WTC11 (cell line): ENCODE measurements around the gene CACNA1C.

Experiments
- ATF6 ChIP-seq: sonication (generic); formaldehyde crosslinking; IDR thresholded peaks from 2 replicates; pipeline ENCODE4 v1.8.1; 2023; ENCODE audit warnings: mild to moderate bottlenecking, missing genetic modification reagents
- CTCF ChIP-seq: fragments of 200-600 bp; IDR thresholded peaks from 2 replicates; pipeline ENCODE4 v1.8.0; 2022; ENCODE audit warnings: antibody characterized with exemption
- E2F1 ChIP-seq: sonication (generic); formaldehyde crosslinking; IDR thresholded peaks from 2 replicates; pipeline ENCODE4 v1.8.0; 2022; ENCODE audit warnings: mild to moderate bottlenecking, missing genetic modification reagents
- EMX1 ChIP-seq: fragments of 250-450 bp; sonication (Bioruptor Pico); IDR thresholded peaks from 2 replicates; pipeline ENCODE4 v1.8.0; 2021; ENCODE audit warnings: mild to moderate bottlenecking
- ESRRA ChIP-seq: sonication (generic); formaldehyde crosslinking; IDR thresholded peaks from 2 replicates; pipeline ENCODE4 v1.8.1; 2022; ENCODE audit warnings: mild to moderate bottlenecking, missing genetic modification reagents, borderline replicate concordance
- MAX ChIP-seq: sonication (generic); formaldehyde crosslinking; IDR thresholded peaks from 2 replicates; pipeline ENCODE4 v1.8.0; 2022; ENCODE audit warnings: mild to moderate bottlenecking, missing genetic modification reagents
- NR2C2 ChIP-seq: sonication (generic); formaldehyde crosslinking; IDR thresholded peaks from 2 replicates; pipeline ENCODE4 v1.8.0; 2022; ENCODE audit warnings: mild to moderate bottlenecking, missing genetic modification reagents
- RORB ChIP-seq: fragments of 250-450 bp; sonication (Bioruptor Pico); IDR thresholded peaks from 2 replicates; pipeline ENCODE4 v1.9.0; 2021; ENCODE audit warnings: mild to moderate bottlenecking
- USF2 ChIP-seq: sonication (generic); formaldehyde crosslinking; IDR thresholded peaks from 2 replicates; pipeline ENCODE4 v1.8.1; 2023; ENCODE audit warnings: mild to moderate bottlenecking, missing genetic modification reagents, moderate library complexity
- ZBTB43 ChIP-seq: sonication (generic); formaldehyde crosslinking; IDR thresholded peaks from 2 replicates; pipeline ENCODE4 v1.8.1; 2023; ENCODE audit warnings: mild to moderate bottlenecking, missing genetic modification reagents
- ZNF121 ChIP-seq: sonication (generic); formaldehyde crosslinking; IDR thresholded peaks from 2 replicates; pipeline ENCODE4 v1.8.0; 2023; ENCODE audit warnings: missing genetic modification reagents
- ZNF232 ChIP-seq: sonication (generic); formaldehyde crosslinking; IDR thresholded peaks from 2 replicates; pipeline ENCODE4 v1.8.0; 2022; ENCODE audit warnings: mild to moderate bottlenecking, missing genetic modification reagents
- ZNF263 ChIP-seq: sonication (generic); formaldehyde crosslinking; IDR thresholded peaks from 2 replicates; pipeline ENCODE4 v1.8.1; 2022; ENCODE audit warnings: low read depth, mild to moderate bottlenecking, moderate library complexity, missing genetic modification reagents

GRCh38 chr12:2722806-2723205 lies 670.0 kb downstream of the CACNA1C start:
- no peak for TF ChIP-seq CTCF
- no peak for TF ChIP-seq MAX (CRISPR knock-in tag)
- no peak for TF ChIP-seq USF2 (CRISPR knock-in tag)
- no peak for TF ChIP-seq ESRRA (CRISPR knock-in tag)
- TF ChIP-seq ATF6 = no peak
- TF ChIP-seq NR2C2 (CRISPR knock-in tag) = no peak
- TF ChIP-seq ZNF232 (CRISPR knock-in tag) = no peak
- TF ChIP-seq EMX1 (CRISPR knock-in tag) = no peak
- no peak for TF ChIP-seq ZNF263 (CRISPR knock-in tag)
- TF ChIP-seq ZBTB43 = no peak
- no peak for TF ChIP-seq ZNF121 (CRISPR knock-in tag)
- no peak for TF ChIP-seq E2F1 (CRISPR knock-in tag)
- no peak for TF ChIP-seq RORB (CRISPR knock-in tag)
